H1 (cell line): ENCODE results near the gene LSM10. TPM values are rescaled to one million over a fixed set of nuclear protein-coding genes. Genes with fewer than 3 reads are reported as not detected.
A peak's percentile ranks its signal among the peaks of the same experiment; 100 is the strongest.

Experiments used
- SIN3A ChIP-seq, 2 experiments: IDR thresholded peaks in 1 of 2; conservative IDR thresholded peaks in 1 of 2; 2 replicates each; pipeline ENCODE4 v1.6.1; 2011 to 2012; ENCODE audit warnings: low read length in 2 of 2, improper control_type of control experiment in 1 of 2, low read depth in 1 of 2, mild to moderate bottlenecking in 1 of 2
- TAF1 ChIP-seq: IDR thresholded peaks from 2 replicates; pipeline ENCODE4 v1.6.1; 2011; ENCODE audit warnings: mild to moderate bottlenecking, low read depth, low read length
- polyA plus RNA-seq, 7 experiments: library from polyadenylated mRNA; depleted of rRNA in 3 of 7; stranded (reverse) in 5 of 7; unstranded in 2 of 7; fragments of >200 nt in 5 of 7; fragments of 200-250 nt in 2 of 7; gene quantifications; 1 replicate in 5 of 7; 2 replicates in 1 of 7; 4 replicates in 1 of 7; pipeline versions ENCODE4 v1.2.1 to v1.2.3, GENCODE V29; 2011 to 2013; ENCODE audit warnings: missing spikeins in 2 of 7, mixed read lengths in 2 of 7
- total RNA-seq: library from RNA; stranded (reverse); fragmentation: NEBNext Ultra II Directional; extraction: Animal tissue kit (Norgen Biotek cat#: 25700); gene quantifications from 2 replicates; pipeline ENCODE4 v1.2.1, GENCODE V29; 2021

LSM10 gene
- total and polyA plus RNA-seq, 2 of the 8 experiments (the other 6 are each of a cell fraction or from before 2014, with no cell fraction given) = 59.5 to 140 TPM

GRCh38 chr1:36386265-36387140 is 11.2 kb downstream of the LSM10 start (continued):
- TF ChIP-seq SIN3A (conservative IDR thresholded peaks at IDR 0.05 in 1 of 2, IDR thresholded peaks at IDR 0.05 in 1 of 2; ENCODE audit: low read depth in 1 of 2, low read length in 2 of 2) (peak; percentile 5 to 80; a peak in 2 of 4 replicates), TAF1 (peak; percentile 98)
